Activated B cell treated with CpG ODN at 0.5 μM for 24 hours (primary cell): ENCODE measurements around the gene CYTIP. TPM values are rescaled to one million over a fixed set of nuclear protein-coding genes. Genes with fewer than 3 reads are reported as not detected.

Experiments used
- ATAC-seq: fragments of 200-7000 bp; cut with Tn5 transposase; one replicate; pipeline ENCODE4 v1.10.0; 2021; ENCODE audit warnings: low read depth, mild to moderate bottlenecking, moderate library complexity
- CTCF ChIA-PET: fragments of 350-600 bp; sonication (Branson Sonifier 250); formaldehyde crosslinking; loops from one replicate; lab custom pipeline; 2021; ENCODE audit warnings: antibody characterized with exemption; lab: Charles Lee
- POLR2A ChIA-PET: fragments of 350-600 bp; sonication (Branson Sonifier 250); formaldehyde crosslinking; loops from one replicate; lab custom pipeline; 2021; ENCODE audit warnings: antibody characterized with exemption; lab: Charles Lee
- DNase-seq: peaks from one replicate; pipeline ENCODE4 v3.0.0; 2022
- H3K27ac Mint-ChIP-seq: one replicate; pipeline ENCODE4 v1.8.0; 2020; ENCODE audit warnings: mixed read lengths
- H3K27me3 Mint-ChIP-seq: one replicate; pipeline ENCODE4 v1.8.0; 2021; ENCODE audit warnings: mixed read lengths
- H3K36me3 Mint-ChIP-seq: one replicate; pipeline ENCODE4 v1.8.0; 2021; ENCODE audit warnings: low read depth, mixed read lengths
- H3K4me1 Mint-ChIP-seq: one replicate; pipeline ENCODE4 v1.8.0; 2021; ENCODE audit warnings: mixed read lengths
- H3K4me3 Mint-ChIP-seq: one replicate; pipeline ENCODE4 v1.8.0; 2020; ENCODE audit warnings: mild to moderate bottlenecking, mixed read lengths
- H3K9me3 Mint-ChIP-seq: one replicate; pipeline ENCODE4 v1.8.0; 2020; ENCODE audit warnings: mixed read lengths
- intact Hi-C: fragments of 100-400 bp; cut with micrococcal nuclease; formaldehyde crosslinking; loops from one replicate; pipeline ENCODE4 v1.15.1; 2024
- total RNA-seq: library from RNA; stranded (reverse); gene quantifications from 2 replicates; pipeline ENCODE4 v1.2.3, GENCODE V29; 2022
- TF ChIP-seq, protein P1 (sequence below): fragments of 200-600 bp; IDR thresholded peaks from one replicate; pipeline ENCODE4 v1.8.0; 2022; ENCODE audit warnings: antibody characterized with exemption, mild to moderate bottlenecking

The CYTIP gene
- 129 and 130 TPM in 2 replicates for total RNA-seq

DNA sequence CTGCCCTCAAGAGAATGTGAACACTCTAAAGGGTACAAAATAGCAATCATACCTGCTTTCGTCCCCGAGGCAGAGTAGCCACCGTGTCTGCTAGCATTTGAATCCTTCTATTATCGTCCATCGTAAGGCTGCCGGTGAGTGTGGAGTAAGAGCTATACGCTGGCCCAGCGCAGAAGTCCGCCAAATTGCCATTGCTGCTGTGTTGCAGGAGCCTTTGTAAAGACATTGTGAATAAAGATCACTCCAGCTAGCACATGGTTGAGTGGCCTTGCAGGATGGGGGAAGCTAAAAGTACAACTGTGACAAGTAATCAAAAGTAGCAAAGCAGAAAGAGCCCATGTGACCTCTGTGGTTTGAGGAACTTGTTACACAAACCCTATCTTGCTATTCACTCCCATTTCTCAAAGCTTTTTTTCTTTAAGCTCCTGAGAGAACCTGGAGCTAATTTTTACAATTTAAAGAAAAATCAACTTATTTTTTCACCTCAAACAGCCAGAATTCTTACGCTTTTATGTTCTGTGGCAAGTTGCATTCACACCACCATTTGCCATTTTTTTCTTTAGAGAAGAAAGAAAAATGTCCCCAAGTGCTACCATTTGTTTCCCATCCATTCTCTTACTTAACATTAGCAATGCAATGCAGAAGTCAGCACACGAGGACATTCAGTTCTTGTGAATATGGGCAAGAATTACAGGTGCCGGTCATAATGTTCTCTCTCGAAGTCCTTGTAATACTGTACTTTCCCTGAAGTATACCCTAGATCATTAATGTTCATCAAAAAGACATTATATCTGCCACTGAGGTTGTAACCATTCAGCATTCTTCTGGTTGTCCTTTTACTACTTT is at the start of gene CYTIP:
TSS of gene CYTIP (minus strand) at position 295 of the 846 bp plus-strand sequence. CDS start at position 226, 69 bp downstream.
- Mint-ChIP-seq H3K27me3 (no peaks in the 10 kb centered on the region), H3K4me1 (peaks cover 61% of the 10 kb centered on the region), H3K9me3 (no peaks in the 10 kb centered on the region), H3K4me3 (peak within 1 kb of the TSS; percentile 95), H3K36me3 (peaks cover 48% of the 10 kb centered on the region), H3K27ac (peak within 1 kb of the TSS; percentile 96)
- TF ChIP-seq, protein P1, sequence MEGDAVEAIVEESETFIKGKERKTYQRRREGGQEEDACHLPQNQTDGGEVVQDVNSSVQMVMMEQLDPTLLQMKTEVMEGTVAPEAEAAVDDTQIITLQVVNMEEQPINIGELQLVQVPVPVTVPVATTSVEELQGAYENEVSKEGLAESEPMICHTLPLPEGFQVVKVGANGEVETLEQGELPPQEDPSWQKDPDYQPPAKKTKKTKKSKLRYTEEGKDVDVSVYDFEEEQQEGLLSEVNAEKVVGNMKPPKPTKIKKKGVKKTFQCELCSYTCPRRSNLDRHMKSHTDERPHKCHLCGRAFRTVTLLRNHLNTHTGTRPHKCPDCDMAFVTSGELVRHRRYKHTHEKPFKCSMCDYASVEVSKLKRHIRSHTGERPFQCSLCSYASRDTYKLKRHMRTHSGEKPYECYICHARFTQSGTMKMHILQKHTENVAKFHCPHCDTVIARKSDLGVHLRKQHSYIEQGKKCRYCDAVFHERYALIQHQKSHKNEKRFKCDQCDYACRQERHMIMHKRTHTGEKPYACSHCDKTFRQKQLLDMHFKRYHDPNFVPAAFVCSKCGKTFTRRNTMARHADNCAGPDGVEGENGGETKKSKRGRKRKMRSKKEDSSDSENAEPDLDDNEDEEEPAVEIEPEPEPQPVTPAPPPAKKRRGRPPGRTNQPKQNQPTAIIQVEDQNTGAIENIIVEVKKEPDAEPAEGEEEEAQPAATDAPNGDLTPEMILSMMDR = no peak
- intact Hi-C loops = loop anchor here (1.0 to 2.0 kb wide), 8 partner anchors 9 to 1111 kb away; partner anchors contain the start of gene ACVR1
- ChIA-PET POLR2A (interaction anchor here (0.6 to 8.4 kb wide), 28 partner anchors 9 to 1101 kb away, joined by 3 to 201 read pairs (median 6); partner anchors contain the start of gene ACVR1), CTCF (interaction anchor here (0.7 to 2.2 kb wide), 12 partner anchors 10 to 142 kb away, joined by 3 to 19 read pairs (median 4); no protein-coding TSS in a partner anchor)
- ATAC-seq (peak; percentile 53), DNase-seq (peak; percentile 52)

DNA sequence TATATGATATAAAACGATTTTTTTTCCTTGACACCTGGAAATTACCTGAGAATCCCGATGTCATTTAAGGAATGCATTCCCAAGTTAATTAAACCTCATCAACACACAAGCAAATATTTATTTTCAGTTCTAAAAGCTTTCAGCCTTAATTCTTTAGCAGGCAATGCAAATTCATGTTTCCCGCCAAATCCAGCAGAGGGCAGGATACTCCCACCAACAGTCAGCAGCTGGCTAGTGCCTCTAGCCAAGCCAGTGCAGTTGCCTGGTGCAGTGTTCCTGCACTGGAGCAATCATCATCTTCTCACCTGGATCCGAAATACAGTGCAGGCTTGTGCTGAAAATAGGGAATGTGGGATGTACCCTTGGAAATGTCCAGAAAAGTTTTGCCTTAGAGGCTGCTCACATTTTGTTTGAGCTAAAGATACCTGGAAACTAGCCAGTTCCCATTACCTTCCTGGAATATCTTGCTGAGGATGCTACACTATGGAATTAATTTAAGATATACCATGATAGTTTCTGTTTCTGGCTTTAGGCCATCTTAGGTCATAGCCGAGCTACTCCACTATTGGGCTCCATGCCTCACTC is 48.4 kb upstream of the CYTIP start:
- ATAC-seq (peak; percentile 99), DNase-seq (peak; percentile 36)
- no peak overlapping the region for H3K4me3 Mint-ChIP-seq
- intact Hi-C loops = loop anchor here (1.0 to 10.0 kb wide), 11 partner anchors 23 to 703 kb away; partner anchors contain the start of gene ACVR1
- POLR2A ChIA-PET = interaction anchor here (0.6 to 1.7 kb wide), 11 partner anchors 13 to 249 kb away, joined by 3 to 5 read pairs (median 3); partner anchors contain the start of gene CYTIP
- no peaks in the 10 kb centered on the region for H3K9me3 Mint-ChIP-seq
- peak overlapping the region; percentile 50 for H3K27ac Mint-ChIP-seq
- TF ChIP-seq, protein P1 = peak; percentile 58
- no peaks in the 10 kb centered on the region for H3K27me3 Mint-ChIP-seq
- no peaks in the 10 kb centered on the region for H3K36me3 Mint-ChIP-seq
- CTCF ChIA-PET = interaction anchor here (0.7 to 6.8 kb wide), 31 partner anchors 9 to 532 kb away, joined by 3 to 114 read pairs (median 5); partner anchors contain the start of genes ACVR1C, CYTIP and ERMN
- H3K4me1 Mint-ChIP-seq = peaks cover 20% of the 10 kb centered on the region

DNA sequence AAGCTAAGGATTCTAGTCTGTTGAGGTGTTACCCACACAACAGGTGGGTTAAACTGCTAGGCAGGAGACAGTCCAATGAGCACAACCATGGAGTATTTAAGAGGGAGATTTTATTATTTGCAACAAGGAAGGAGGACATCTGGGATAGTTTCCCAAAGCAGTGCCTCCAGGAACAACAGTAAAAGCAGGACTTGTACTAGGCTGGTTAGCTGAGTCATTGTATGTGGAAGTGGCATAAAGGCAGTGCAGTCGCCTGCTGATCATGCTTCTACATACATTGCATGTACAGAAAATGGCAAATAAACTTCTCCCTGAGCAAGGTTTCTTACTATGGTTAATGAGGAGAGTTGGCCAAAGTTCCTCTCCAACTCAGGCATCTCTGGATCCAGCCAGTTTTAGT is 46.1 kb upstream of the CYTIP start:
- ATAC-seq (no peak), DNase-seq (no peak)
- Mint-ChIP-seq H3K27ac (no peak overlapping the region), H3K36me3 (no peaks in the 10 kb centered on the region), H3K4me1 (peaks cover 20% of the 10 kb centered on the region), H3K4me3 (no peak overlapping the region), H3K27me3 (no peaks in the 10 kb centered on the region), H3K9me3 (no peaks in the 10 kb centered on the region)
- intact Hi-C loops = loop anchor here (5.0 to 10.0 kb wide), 2 partner anchors 387 to 705 kb away; partner anchors contain the start of gene ACVR1
- TF ChIP-seq, protein P1 = no peak
- POLR2A ChIA-PET = no interaction called here
- CTCF ChIA-PET = interaction anchor here (0.6 to 6.8 kb wide), 9 partner anchors 13 to 1264 kb away, joined by 3 to 114 read pairs (median 5); partner anchors contain the start of gene ERMN

DNA sequence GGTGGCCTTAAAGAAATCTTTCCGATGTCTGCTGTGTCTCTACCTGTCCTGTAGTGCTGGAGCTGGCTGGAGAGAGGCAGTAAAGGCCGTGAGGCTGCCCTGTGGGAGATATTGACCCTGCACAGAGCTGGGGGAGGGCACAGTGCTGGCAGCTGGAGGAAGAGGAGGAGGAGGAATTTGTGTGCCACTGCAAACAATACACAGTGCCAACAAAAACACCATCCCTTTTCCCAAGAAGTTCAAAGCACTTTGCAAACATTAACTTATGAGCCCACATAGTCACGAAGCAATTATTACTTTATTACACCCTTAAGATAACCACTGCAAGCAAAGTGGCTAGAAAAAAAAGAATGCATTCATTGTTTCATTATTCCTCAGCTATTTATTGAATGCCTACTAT is 45.0 kb upstream of the CYTIP start:
- Mint-ChIP-seq H3K36me3 (no peaks in the 10 kb centered on the region), H3K4me1 (peaks cover 20% of the 10 kb centered on the region), H3K27ac (no peak overlapping the region), H3K27me3 (no peaks in the 10 kb centered on the region), H3K4me3 (no peak overlapping the region), H3K9me3 (no peaks in the 10 kb centered on the region)
- DNase-seq = no peak
- ATAC-seq = no peak
- CTCF ChIA-PET = interaction anchor here (0.8 to 3.8 kb wide), 8 partner anchors 9 to 1266 kb away, joined by 3 to 23 read pairs (median 4); no protein-coding TSS in a partner anchor
- intact Hi-C loops = no loop called here
- TF ChIP-seq, protein P1 = no peak
- POLR2A ChIA-PET = interaction anchor here (0.7 to 1.3 kb wide), 2 partner anchors 85 to 350 kb away, joined by 3 read pairs; no protein-coding TSS in a partner anchor
